GM21737 (cell line): ENCODE results near the gene DHRS7C.

ENCODE experiments used
- ATAC-seq: cut with Tn5 transposase; IDR thresholded peaks from one replicate; pipeline ENCODE4 v1.9.1; 2021; ENCODE audit warnings: mild to moderate bottlenecking, moderate library complexity; ENCODE audit not compliant: unreplicated experiment

Gene DHRS7C, protein sequence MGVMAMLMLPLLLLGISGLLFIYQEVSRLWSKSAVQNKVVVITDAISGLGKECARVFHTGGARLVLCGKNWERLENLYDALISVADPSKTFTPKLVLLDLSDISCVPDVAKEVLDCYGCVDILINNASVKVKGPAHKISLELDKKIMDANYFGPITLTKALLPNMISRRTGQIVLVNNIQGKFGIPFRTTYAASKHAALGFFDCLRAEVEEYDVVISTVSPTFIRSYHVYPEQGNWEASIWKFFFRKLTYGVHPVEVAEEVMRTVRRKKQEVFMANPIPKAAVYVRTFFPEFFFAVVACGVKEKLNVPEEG

DNA sequence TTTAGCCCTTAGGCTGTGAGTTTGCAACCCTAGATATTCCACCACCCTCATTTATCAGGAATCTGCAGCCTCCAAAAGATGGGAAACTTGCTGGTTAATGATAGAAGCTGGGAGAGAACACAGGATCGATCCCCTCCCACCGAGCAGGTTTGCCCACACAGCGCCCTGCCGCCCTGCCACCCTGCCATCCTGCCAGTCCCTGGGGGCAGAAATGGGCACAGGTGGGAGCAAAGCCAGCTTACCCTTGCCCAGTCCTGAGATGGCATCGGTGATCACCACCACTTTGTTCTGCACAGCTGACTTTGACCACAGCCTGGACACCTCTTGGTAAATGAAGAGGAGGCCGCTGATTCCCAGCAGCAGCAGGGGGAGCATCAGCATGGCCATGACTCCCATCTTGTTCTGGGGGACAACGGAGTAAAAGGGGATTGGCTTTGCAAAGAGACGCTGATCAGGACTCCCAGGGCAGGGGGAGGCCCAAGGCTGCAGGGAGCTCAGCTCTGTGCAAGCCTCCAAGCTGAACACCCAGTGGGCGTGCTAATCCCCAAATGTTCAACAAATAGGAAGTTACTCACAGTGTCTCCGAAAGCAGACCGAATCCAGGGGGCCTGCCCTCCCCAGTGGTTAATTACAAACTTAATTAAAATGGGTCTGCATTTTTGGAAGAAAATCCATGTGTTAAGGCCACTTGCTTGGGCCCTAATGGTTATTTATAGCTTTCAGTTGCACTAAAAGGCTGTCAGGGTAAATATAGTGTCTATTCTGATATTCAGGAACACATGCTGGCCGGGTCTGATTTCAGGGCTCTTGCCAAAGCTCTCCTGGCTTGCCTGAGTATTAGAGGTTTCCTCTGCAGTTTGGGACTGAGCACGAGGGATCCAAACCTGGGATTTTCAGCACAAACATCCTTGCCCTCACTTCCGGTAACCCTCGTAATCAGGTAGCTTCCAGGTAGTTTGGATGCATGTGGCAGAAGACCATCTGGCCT, at the start of gene DHRS7C:
Gene DHRS7C (minus strand): TSS at position 704 of the 988 bp plus-strand sequence. CDS start 308 bp downstream, at position 396.
- ATAC-seq: no peak

GRCh38 chr17:9839433-9839832, 48.0 kb upstream of the DHRS7C start:
- no peak for ATAC-seq

DNA sequence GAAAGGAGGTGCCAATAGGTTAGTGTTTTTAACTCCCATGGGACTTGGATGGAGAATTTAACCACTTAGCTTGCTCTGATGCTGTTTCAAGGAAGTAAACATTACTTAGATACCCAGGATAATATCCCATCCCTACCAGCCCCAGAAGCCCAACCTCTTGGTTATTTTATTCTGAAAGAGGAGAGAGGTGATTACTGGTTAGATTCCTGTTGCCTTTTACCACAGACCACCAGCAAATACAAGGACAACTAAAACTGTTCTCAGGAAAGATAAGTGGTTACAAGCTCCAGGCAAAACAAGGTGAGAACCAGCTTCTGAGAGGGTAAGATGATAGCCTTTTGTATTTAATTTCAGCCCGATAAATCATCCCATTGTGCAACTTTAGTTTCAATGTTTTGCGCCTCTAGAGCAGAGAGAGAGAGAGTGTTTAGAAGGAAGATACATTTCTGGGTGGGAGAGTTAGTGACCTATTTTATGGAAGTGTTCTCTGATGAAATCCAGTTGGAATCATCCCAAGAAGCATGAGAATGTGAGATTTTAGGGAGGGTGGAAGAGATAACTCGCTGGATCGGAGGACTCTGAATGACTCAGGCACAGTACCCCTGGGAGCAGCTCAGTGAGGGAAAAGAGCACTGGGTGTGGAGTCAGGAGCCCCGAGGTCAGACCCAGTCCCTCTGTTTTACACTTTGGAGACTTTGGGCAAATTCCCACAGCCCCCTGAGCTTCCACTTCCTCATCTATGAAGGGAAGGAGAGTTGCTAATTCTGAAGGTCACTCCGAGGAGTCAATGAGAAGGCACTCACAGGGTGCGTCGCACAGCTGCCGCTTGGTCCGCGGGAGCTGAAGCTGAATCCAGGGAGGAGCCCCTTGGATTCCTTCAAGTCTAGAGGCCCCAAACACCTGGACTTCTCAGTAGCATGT, 46.4 kb upstream of the DHRS7C start:
- ATAC-seq: no peak

DNA sequence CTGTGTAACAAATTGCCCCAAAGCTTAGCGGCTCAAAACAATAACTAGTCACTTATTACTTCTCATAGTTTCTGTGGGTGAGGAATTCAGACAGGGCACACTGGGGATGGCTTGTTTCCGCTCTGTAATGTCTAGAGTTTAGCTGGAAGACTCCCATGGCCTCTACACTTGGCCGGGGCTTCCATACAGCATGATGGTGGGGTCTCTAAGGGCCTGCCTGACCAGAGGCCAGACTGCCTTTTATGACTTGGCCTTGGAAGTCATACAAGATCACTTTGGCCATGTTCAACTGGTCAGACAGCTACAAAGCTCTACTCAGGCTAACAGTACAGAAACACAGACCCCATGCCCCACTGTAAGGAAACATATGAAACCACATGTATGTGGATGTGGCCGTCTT, 42.5 kb upstream of the DHRS7C start:
- ATAC-seq: no peak

GRCh38 chr17:9830711-9831110, 39.3 kb upstream of the DHRS7C start:
- ATAC-seq: no peak

DNA sequence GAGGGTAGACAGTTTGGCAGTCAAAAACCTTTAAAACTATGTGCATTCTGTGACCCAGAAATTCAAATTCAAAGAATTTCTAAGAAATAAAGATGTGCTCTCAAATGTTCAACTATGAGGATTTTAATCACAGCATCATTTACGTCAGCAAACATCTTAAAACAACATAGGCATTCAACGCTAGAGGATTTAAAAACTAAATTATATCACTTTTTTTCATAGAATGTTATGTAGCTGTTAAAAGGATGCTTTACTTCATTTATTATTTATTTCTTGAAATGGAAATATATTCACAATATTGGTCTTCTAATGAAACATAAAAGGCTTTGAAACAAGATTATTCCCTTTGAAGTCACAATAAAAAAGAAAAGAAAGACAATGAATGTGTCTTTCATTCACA, 38.0 kb upstream of the DHRS7C start:
- ATAC-seq: no peak

DNA sequence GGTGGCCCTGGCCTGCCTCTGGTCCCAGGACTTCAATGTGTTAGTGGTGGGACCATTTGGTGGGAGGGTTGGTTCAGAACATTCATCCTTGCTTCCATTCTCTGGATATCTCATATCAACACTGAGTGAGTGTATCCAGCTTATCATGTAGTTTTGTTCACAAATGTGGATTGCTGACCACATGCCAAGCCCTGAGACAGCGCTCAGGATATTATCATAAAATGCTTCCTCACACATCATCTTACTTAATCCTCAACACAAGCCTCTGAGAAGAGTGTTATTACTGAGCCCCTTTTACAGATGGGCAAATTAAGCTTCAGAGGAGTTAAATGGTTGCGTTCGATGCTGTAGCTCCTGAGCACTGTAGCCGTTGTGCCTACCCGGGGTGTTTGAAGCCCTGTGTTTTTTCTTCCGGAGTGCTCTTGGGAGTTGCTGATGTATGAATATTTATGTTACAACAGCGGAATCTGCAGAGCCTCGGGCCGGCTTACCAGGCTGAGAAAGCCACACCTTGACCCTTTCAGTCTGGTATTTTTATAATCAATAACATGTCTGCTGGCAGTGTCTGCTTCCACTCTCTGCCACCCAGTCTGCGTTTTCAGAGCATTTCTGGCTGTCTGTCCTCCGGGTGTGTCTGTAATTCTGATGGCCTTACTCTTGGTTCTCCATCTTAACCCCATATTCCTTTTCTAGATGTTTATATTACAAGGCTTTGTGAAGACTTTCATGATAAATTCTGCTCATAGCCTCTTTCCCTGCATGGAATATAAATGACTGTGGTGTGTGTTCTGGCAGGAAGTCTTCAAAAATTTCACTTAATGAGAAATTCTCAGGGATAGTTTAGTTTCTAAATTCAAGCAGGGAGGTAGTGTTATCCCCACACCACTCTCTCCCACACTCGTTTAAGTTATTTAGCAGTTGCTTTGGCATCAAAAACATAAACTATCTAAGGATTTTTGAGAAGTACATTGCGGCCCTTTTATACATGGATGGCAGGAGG, 37.2 kb upstream of the DHRS7C start:
- ATAC-seq: no peak

- no peak for ATAC-seq
These were observed 34.3 kb upstream of the DHRS7C start, which contains the start of gene GLP2R for GRCh38 chr17:9825641-9826150. GLP2R (plus strand) TSS chr17:9825924; CDS start chr17:9826064, 140 bp downstream.

DNA sequence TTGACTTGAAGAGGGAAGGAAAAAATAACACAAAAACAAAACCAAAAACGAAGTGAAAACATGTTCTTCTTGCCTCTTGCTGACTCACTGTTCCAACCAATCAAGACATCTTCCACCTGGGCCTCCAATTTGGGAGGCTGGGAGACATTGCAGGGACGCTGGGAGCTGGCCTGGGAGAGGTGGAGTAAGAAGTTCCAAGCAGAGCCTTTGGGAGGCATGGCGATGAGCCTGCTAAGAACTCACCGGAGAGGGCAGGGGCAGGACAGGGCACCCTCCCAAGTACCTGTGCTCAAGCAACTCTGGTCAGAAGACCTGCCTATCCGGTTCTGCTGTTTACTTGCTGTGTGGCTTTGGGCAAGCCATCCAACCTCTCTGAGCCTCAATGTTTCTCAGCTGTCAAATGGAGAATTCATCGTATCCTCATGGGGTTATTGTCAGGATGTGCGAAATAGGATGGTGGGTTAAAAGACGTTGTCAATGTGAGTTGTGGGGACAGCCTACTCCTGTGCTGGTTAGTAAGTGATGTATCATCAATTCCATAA, 33.5 kb upstream of the DHRS7C start:
- ATAC-seq: no peak

DNA sequence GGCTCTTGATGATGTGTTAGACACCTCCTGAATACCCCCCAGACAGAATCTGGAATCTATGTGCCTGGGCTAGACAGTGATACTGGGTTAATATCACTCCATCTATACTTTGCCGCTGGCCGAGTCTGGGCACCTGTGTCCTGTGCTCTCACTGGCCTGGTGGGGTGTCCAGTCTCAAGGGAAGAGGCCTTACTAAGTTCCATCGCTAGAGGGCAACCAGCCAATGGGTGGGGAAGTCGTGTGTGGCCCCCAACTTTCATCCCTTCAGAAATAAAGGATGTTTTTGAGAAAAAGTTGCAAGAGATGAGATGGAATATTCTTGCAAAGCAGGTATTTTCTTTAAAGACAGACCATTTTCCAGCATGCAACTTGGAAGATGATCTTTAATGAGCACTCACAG, 32.7 kb upstream of the DHRS7C start:
- ATAC-seq: no peak

GRCh38 chr17:9821921-9822320, 30.5 kb upstream of the DHRS7C start, which contains the start of gene GSG1L2:
GSG1L2 (minus strand) TSS chr17:9822079; CDS start chr17:9822071, 8 bp downstream.
- ATAC-seq: no peak

GRCh38 chr17:9820448-9820847, 29.1 kb upstream of the DHRS7C start:
- ATAC-seq: no peak

DNA sequence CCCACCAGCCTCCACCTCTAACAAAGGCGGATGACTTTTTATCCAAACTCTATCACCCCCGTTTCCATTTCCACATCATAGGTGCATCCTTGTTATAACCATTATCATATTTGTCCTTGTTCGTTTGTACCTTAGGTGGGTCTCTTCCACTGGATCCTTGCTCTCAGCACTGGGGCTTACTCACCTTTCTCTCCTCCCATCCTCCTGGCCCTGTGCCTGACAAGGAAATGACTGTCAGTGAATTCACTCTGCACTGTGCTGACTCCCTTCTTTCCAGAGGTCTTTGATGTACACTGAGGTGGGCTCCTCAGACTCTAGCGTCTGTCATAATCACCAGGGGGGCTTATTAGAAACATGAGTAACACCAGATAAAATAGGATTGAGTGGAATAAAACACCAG, 27.4 kb upstream of the DHRS7C start:
- no peak for ATAC-seq

DNA sequence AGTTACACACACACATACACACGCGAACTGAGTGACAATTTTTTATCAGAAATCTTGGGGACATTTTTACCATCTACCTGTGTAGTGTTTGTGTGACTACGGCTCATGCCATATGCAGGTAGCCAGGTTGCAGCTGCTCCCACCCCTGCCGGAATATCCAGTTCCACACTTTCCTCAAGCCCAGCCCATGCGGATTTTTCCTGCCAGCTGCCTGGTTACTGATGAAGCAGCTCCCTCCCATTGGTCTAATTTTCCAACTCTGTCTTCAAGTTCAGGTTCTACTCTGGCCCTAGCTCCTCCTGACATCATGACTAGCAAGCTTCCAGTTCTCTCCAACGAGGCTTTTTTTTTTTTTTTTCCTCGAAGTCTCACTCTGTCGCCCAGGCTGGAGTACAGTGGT, 25.7 kb upstream of the DHRS7C start:
- ATAC-seq: no peak

GRCh38 chr17:9816472-9816871, 25.1 kb upstream of the DHRS7C start:
- ATAC-seq: no peak

- no peak for ATAC-seq
These were observed 23.0 kb upstream of the DHRS7C start for GRCh38 chr17:9814337-9814945.

- ATAC-seq: no peak
These were observed 21.8 kb upstream of the DHRS7C start for GRCh38 chr17:9813166-9813565.

GRCh38 chr17:9811537-9811936, 20.1 kb upstream of the DHRS7C start:
- no peak for ATAC-seq
